OCI-LY7 (cell line): Measurements from ENCODE around the gene NBPF26. TPM values are rescaled to one million over a fixed set of nuclear protein-coding genes. Genes with fewer than 3 reads are reported as not detected.
"Not testable (repeated sequence)": the region's sequence is repeated elsewhere in the genome, so short reads cannot be mapped to it uniquely, and the experiment has no call there.

Experiments used
- BruUV-seq: library from RNA; stranded (reverse); fragments of 400-500 nt; replicated peaks from 2 replicates; lab custom pipeline; 2021; lab: Mats Ljungman, UMichigan
- CTCF ChIA-PET: fragments of 300-600 bp; sonication (Branson Sonifier 250); formaldehyde crosslinking; loops from one replicate; lab custom pipeline; 2022; ENCODE audit warnings: antibody characterized with exemption; ENCODE audit not compliant: unreplicated experiment; lab: Charles Lee
- POLR2A ChIA-PET: fragments of 300-600 bp; sonication (Branson Sonifier 250); formaldehyde crosslinking; loops from one replicate; lab custom pipeline; 2022; ENCODE audit warnings: antibody characterized with exemption; lab: Charles Lee
- DNase-seq: peaks from one replicate; pipeline ENCODE4 v3.0.0-alpha.2; 2015; ENCODE audit warnings: low spot score
- H2AFZ ChIP-seq: fragments of 200-600 bp; sonication (generic), shearing (Covaris generic); 2 replicates; pipeline ENCODE4 v1.6.1; 2014; ENCODE audit warnings: mild to moderate bottlenecking, antibody characterized with exemption, low read length, moderate library complexity
- H3K27ac ChIP-seq: fragments of 200-600 bp; sonication (generic); 2 replicates; pipeline ENCODE4 v1.5.1; 2014; ENCODE audit warnings: mixed run types, low read depth, mild to moderate bottlenecking, moderate library complexity, low read length, inconsistent platforms; ENCODE audit not compliant: poor library complexity, severe bottlenecking
- H3K36me3 ChIP-seq: fragments of 200-600 bp; sonication (generic); 2 replicates; pipeline ENCODE4 v1.6.1; 2014; ENCODE audit warnings: mild to moderate bottlenecking, antibody characterized with exemption, low read length, moderate library complexity, mixed read lengths; ENCODE audit not compliant: insufficient read depth
- H3K4me1 ChIP-seq: fragments of 200-600 bp; sonication (generic); 2 replicates; pipeline ENCODE4 v1.5.1; 2014; ENCODE audit warnings: mild to moderate bottlenecking, low read length; ENCODE audit not compliant: insufficient read depth, poor library complexity, severe bottlenecking
- H3K4me2 ChIP-seq: fragments of 200-600 bp; sonication (generic); 2 replicates; pipeline ENCODE4 v1.6.1; 2014; ENCODE audit warnings: mild to moderate bottlenecking, low read length
- H3K4me3 ChIP-seq: fragments of 200-600 bp; sonication (generic); 2 replicates; pipeline ENCODE4 v1.5.1; 2014; ENCODE audit warnings: mild to moderate bottlenecking, low read depth, low read length; ENCODE audit not compliant: poor library complexity, severe bottlenecking
- H3K79me2 ChIP-seq: fragments of 200-600 bp; sonication (generic); 2 replicates; pipeline ENCODE4 v1.6.1; 2016; ENCODE audit warnings: low read depth, mild to moderate bottlenecking, low read length, moderate library complexity, mixed read lengths; ENCODE audit not compliant: insufficient read depth
- H3K9me2 ChIP-seq: fragments of 200-600 bp; sonication (generic); 2 replicates; pipeline ENCODE4 v1.6.1; 2016; ENCODE audit warnings: mild to moderate bottlenecking, low read length, mixed read lengths; ENCODE audit not compliant: insufficient read depth
- H3K9me3 ChIP-seq: fragments of 200-600 bp; sonication (generic); 2 replicates; pipeline ENCODE4 v1.6.1; 2014; ENCODE audit warnings: mild to moderate bottlenecking, mixed run types, low read length, mixed read lengths
- H4K20me1 ChIP-seq: fragments of 200-600 bp; sonication (generic); 2 replicates; pipeline ENCODE4 v1.6.1; 2014; ENCODE audit warnings: mild to moderate bottlenecking, antibody characterized with exemption, low read length, moderate library complexity, mixed read lengths; ENCODE audit not compliant: insufficient read depth
- intact Hi-C: fragments of 100-400 bp; cut with micrococcal nuclease; formaldehyde crosslinking; loops from one replicate; pipeline ENCODE4 v1.10.0; 2022; ENCODE audit not compliant: unreplicated experiment
- total RNA-seq, 2 experiments: library from RNA; depleted of rRNA in 1 of 2; stranded (reverse); fragments of >200 nt in 1 of 2; shearing (Covaris generic) in 1 of 2; gene quantifications; 2 replicates each; pipeline ENCODE4 v1.2.3, GENCODE V29; 2014 to 2022

NBPF26 gene
- total RNA-seq, 2 experiments from 2014 or later: 24.2 to 24.7 TPM

DNA sequence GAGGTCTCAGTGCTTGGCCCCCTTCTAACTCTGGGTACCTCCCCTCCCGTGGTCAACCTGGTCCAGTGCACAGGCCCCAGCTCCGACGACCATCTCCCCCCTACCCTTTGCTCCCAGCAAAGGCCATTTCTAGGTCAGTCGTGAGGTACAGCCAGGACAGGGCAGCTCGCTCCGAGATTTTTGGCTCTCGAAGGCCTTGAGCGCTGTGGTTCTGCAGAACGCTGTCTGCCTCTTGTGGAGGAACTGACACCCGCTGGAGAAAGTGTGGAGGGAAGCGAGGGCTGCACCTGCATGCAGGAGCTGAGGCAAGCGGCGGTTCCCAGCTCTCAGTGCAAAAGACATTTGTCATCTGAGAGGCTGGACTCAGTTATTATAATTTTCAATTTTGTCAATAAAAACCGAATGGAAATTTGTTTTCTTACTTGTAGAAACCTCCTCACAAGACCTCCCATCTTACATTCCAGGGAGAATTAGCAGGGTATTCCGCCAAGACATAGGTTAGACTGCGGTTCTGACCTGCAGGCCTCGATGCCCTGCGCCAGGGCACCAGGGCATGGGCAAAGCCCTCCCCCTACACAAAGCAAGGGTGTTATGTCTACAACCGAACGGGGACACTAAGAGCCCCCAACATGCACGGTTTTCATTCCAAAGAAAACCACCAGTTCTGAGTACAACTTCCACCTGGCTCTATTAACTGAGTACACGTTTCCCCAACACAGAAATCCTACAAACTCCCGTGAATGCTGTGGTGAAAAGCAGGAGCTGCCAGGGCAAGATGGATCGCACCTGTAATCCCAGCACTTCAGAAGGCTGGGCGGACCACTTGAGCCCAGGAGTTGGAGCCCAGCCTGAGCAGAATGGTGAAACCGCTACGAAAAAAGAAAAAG is 125.9 kb downstream of the NBPF26 start:
- H2AFZ ChIP-seq, H3K9me2 ChIP-seq, POLR2A ChIA-PET, H3K9me3 ChIP-seq, BruUV-seq, H4K20me1 ChIP-seq, CTCF ChIA-PET, H3K4me1 ChIP-seq, H3K79me2 ChIP-seq, intact Hi-C loops, H3K36me3 ChIP-seq: not testable (repeated sequence)
- Histone ChIP-seq H3K4me2 (peak overlapping the region; percentile 78), H3K4me3 (peak overlapping the region; percentile 68), H3K27ac (peak overlapping the region; percentile 77)
- DNase-seq: peak; percentile 15

DNA sequence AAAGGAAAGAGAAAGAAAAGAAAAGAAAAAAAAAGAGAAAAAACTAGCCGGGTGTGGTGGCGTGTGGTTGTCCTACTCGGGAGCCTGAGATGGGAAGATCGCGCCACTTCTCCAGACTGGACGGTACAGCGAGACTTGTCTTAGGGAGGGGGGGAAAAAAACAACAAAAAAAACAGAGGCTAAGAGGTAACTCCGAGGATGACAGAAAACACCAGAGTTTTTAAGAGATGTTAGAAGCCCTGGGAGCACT is 126.5 kb downstream of the NBPF26 start:
- H3K4me3 ChIP-seq: peak overlapping the region; percentile 68
- peak overlapping the region; percentile 77 for H3K27ac ChIP-seq
- H2AFZ ChIP-seq, CTCF ChIA-PET, H3K4me1 ChIP-seq, H4K20me1 ChIP-seq, H3K79me2 ChIP-seq, H3K9me2 ChIP-seq, H3K36me3 ChIP-seq, BruUV-seq, H3K9me3 ChIP-seq, intact Hi-C loops, POLR2A ChIA-PET: not testable (repeated sequence)
- peak overlapping the region; percentile 78 for H3K4me2 ChIP-seq
- DNase-seq: peak; percentile 75

DNA sequence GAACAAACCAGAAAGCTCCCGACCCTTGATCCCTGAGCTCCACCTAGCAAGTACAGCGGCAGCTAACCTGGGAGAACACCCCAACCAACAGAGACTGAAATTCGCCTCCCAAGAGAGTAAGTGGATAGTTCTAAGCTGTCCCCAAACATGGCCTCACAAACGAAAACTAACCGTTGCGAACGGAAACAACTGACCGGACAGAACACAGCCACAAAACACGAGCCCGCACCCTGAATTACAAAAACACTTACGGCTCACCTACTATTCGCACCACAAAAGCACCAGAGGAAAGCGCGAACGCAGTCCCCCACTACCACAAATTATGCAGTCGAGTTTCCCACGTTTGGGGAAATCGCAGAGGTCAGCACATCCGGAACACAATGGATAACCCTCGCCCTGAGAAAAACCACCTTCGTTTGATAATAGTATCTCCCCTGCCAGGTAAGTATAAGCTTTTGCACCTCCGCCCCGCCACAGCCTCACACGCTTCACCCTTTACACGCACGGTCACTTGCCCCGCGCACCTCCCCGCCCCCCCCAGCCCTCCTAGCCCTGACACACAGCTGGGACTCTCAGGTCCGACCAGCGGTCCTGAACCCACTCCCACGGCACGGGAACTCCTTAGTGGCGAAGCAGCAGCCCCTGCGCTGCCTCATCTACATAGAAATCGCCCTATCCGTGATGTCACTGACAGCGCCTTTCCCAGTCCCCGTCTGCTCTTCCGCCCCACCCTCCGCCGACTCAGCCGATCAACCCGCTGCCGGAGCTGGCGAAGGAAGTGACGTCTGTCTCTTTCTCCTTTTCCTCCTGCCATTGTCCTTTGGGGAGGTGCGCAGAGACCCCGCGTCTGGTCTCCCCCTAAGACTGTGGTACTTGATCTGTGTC is 127.0 kb downstream of the NBPF26 start:
- H2AFZ ChIP-seq, H3K4me1 ChIP-seq, H3K9me2 ChIP-seq, POLR2A ChIA-PET, H4K20me1 ChIP-seq, CTCF ChIA-PET, H3K36me3 ChIP-seq, H3K79me2 ChIP-seq, intact Hi-C loops, H3K9me3 ChIP-seq: not testable (repeated sequence)
- peak; percentile 96 for DNase-seq
- Histone ChIP-seq H3K4me3 (peak overlapping the region; percentile 68), H3K4me2 (peak overlapping the region; percentile 78), H3K27ac (peak overlapping the region; percentile 77)
- TSS peak; percentile 96 for BruUV-seq

DNA sequence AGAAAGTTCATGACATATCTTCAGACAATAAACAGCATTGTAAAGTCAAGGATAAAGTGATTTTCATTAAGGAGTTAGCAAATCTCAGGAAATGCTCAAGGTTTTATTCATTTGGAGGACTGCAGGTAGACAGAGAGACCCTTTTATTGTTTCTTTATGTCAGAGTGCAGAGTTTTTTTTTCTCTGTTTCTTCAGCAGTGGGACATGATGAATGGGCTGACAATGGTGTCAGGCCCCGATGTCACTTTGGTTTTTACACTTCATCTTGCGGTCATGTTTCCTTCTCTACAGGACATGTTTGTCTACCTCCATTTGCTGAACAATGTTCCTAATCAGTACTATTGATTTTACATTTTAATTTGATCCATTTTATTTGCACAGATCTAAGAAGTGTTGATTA is 134.4 kb downstream of the NBPF26 start:
- H2AFZ ChIP-seq, DNase-seq, H3K36me3 ChIP-seq, H3K9me3 ChIP-seq, H3K4me3 ChIP-seq, BruUV-seq, H3K4me2 ChIP-seq, H3K27ac ChIP-seq, H3K9me2 ChIP-seq, POLR2A ChIA-PET, H3K4me1 ChIP-seq, H3K79me2 ChIP-seq, intact Hi-C loops, CTCF ChIA-PET, H4K20me1 ChIP-seq: not testable (repeated sequence)

DNA sequence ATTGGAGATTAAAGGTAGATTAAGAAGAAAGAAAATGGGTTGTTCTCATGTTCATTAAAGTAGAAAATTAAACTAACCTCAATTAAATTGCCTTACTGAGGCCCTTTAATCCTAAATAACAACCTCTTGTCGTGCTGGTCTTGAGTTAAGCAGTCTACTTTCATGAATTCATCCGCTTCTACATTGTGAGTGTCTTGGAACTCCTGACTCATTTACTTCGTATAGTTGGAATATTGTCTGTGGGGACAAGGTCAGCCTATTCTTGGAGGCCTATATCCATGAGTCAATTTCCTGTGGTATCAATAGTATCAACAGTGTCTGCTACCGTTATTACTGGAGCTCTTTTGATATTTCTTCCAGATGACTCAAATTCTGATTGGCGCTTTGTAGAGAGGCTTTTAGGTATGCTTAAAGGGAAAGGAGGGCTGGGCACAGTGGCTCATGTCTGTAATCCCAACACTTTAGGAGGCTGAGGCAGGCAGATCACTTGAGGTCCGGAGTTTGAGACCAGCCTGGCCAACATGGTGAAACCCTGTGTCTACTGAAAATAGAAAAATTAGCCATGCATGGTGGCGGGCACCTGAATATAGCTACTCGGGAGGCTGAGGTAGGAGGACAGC is 136.0 kb downstream of the NBPF26 start:
- H3K79me2 ChIP-seq, H3K9me3 ChIP-seq, DNase-seq, H3K4me2 ChIP-seq, H3K4me3 ChIP-seq, intact Hi-C loops, H3K4me1 ChIP-seq, H3K27ac ChIP-seq, H3K36me3 ChIP-seq, BruUV-seq, H2AFZ ChIP-seq, POLR2A ChIA-PET, H3K9me2 ChIP-seq, H4K20me1 ChIP-seq, CTCF ChIA-PET: not testable (repeated sequence)

DNA sequence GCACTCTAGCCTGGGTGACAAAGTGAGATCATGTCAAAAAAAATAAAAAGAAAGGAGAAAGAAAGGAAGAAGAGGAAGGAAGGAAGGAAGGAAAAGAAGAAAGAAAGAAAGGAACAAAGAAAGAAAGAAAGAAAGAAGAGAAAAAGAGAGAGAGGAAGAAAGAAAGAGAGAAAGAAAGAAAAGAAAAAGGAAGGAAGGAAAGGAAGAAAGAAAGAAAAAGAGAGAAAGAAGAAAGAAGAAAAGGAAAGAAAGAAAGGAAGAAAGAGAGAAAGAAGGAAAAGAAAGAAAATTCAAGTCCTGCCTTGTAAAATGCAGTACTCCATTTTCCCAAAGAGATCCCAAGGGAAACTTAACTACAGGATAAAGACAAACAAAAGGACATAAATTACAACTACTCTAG is 154.5 kb downstream of the NBPF26 start:
- H4K20me1 ChIP-seq, H3K4me3 ChIP-seq, H3K9me3 ChIP-seq, POLR2A ChIA-PET, H3K9me2 ChIP-seq, H3K4me2 ChIP-seq, DNase-seq, H3K79me2 ChIP-seq, H3K4me1 ChIP-seq, intact Hi-C loops, H3K36me3 ChIP-seq, H3K27ac ChIP-seq, CTCF ChIA-PET, H2AFZ ChIP-seq, BruUV-seq: not testable (repeated sequence)
